ENCODE measurements around the gene DBET. TPM values are rescaled to one million over a fixed set of nuclear protein-coding genes. Genes with fewer than 3 reads are reported as not detected.
"Not testable (repeated sequence)": the region's sequence is repeated elsewhere in the genome, so short reads cannot be mapped to it uniquely, and the experiment has no call there.

The DBET gene
- total RNA-seq, 2 experiments from 2014 or later, result 0.05 TPM; not detected in 1

DNA sequence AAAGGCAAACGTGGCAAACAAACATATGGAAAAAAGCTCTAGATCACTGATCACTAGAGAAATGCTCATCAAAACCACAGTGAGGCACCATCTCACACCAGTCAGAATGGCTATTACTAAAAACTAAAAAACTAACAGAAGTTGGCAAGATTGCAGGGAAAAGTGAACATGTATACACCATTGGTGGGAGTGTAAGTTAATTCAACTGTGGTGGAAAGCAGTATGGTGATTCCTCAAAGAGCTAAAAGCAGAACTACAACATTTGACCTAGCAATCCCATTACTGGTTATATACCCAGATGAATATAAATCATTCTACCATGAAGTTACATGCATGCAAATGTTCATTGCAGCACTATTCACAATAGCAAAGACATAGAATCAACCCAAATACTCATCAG, 29.7 kb downstream of the DBET start:
- intact Hi-C loops (cut with micrococcal nuclease); H3K4me1 Mint-ChIP-seq (ENCODE audit: low read depth); DNase-seq; H3K27ac Mint-ChIP-seq; H3K9me3 Mint-ChIP-seq; H3K4me3 Mint-ChIP-seq; H3K27me3 Mint-ChIP-seq (ENCODE audit: low read depth); H3K36me3 Mint-ChIP-seq (ENCODE audit: low read depth); CTCF ChIA-PET: not testable (repeated sequence)

DNA sequence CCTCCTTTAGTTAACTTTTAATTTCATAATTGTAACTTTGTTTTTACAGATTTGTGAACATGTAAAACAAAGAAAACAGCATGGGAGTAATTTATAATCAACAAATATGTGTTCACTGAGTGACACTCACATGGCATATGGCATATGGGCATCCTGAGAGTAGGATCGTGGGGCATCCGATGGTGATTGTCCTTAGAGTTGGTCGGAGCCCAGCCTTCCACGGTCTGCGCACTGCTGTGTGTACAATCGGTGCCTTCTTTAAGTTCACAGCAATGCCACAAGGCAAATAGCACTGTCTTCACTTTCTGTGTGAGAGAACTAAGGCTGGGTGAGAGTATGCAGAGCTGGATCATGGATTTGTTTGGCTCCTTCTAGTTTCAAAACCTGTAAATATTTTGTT, 31.0 kb downstream of the DBET start:
- H3K4me3 Mint-ChIP-seq; H3K36me3 Mint-ChIP-seq (ENCODE audit: low read depth); DNase-seq; CTCF ChIA-PET; H3K27me3 Mint-ChIP-seq (ENCODE audit: low read depth); H3K27ac Mint-ChIP-seq; H3K4me1 Mint-ChIP-seq (ENCODE audit: low read depth); H3K9me3 Mint-ChIP-seq; intact Hi-C loops (cut with micrococcal nuclease): not testable (repeated sequence)

DNA sequence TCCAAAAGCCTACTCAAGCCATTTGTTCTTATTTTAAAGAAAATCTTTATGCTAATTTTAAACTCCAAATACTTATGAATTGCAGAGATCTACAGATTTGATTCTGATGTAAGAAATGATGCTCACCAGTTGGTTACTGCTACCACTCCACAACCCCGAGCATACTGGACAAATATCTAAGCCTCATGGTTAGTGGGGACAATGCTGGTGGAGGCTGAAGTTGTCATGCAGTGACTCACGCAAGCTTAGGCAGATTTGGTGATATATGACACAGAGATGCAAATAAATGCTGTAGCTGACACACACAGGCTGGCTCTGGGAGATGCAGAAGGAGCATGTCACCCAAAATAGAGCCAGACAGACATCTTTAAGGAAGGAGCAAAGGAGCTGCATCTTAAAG, 35.3 kb downstream of the DBET start:
- H3K4me3 Mint-ChIP-seq; DNase-seq; H3K27me3 Mint-ChIP-seq (ENCODE audit: low read depth); intact Hi-C loops (cut with micrococcal nuclease); H3K4me1 Mint-ChIP-seq (ENCODE audit: low read depth); H3K36me3 Mint-ChIP-seq (ENCODE audit: low read depth); CTCF ChIA-PET; H3K27ac Mint-ChIP-seq; H3K9me3 Mint-ChIP-seq: not testable (repeated sequence)

DNA sequence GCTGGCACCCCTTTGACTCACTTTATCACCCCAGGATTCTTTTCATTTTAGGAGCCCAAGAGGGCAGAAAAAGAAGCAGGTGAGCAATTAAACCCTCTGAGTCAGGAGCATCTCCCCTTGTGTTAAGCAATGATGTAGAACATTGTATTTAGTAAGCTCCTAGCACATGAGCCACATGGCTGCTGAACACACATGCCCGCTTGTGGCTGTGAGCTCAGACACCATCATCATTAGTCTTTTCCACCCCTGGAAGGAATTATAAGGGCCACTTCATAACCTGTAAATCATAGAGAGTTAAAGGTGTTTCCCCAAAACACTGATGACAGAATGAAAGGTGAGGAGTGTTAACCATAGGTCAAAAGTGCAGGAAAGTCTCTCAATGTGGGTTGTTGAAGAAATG, 37.2 kb downstream of the DBET start:
- H3K36me3 Mint-ChIP-seq (ENCODE audit: low read depth); H3K4me1 Mint-ChIP-seq (ENCODE audit: low read depth); DNase-seq; H3K27me3 Mint-ChIP-seq (ENCODE audit: low read depth); H3K4me3 Mint-ChIP-seq; intact Hi-C loops (cut with micrococcal nuclease); H3K9me3 Mint-ChIP-seq; CTCF ChIA-PET; H3K27ac Mint-ChIP-seq: not testable (repeated sequence)

DNA sequence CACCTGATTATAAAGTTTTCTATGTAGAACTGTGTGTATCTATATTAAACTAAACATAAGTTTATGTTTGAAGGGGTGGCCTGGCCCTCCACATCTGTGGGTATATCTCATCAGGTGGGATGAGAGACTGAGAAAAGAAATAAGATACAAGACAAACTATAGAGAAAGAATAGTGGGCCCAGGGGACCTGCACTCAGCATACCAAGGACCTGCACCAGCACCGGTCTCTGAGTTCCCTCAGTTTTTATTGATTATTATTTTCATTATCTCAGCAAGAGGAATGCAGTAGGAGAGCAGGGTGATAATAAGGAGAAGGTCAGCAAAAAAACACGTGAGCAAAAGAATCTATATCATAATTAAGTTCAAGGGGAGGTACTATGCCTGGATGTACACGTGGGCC, 41.9 kb downstream of the DBET start:
- H3K4me1 Mint-ChIP-seq (ENCODE audit: low read depth); H3K27me3 Mint-ChIP-seq (ENCODE audit: low read depth); H3K36me3 Mint-ChIP-seq (ENCODE audit: low read depth); H3K4me3 Mint-ChIP-seq; CTCF ChIA-PET; H3K27ac Mint-ChIP-seq; DNase-seq; intact Hi-C loops (cut with micrococcal nuclease); H3K9me3 Mint-ChIP-seq: not testable (repeated sequence)

DNA sequence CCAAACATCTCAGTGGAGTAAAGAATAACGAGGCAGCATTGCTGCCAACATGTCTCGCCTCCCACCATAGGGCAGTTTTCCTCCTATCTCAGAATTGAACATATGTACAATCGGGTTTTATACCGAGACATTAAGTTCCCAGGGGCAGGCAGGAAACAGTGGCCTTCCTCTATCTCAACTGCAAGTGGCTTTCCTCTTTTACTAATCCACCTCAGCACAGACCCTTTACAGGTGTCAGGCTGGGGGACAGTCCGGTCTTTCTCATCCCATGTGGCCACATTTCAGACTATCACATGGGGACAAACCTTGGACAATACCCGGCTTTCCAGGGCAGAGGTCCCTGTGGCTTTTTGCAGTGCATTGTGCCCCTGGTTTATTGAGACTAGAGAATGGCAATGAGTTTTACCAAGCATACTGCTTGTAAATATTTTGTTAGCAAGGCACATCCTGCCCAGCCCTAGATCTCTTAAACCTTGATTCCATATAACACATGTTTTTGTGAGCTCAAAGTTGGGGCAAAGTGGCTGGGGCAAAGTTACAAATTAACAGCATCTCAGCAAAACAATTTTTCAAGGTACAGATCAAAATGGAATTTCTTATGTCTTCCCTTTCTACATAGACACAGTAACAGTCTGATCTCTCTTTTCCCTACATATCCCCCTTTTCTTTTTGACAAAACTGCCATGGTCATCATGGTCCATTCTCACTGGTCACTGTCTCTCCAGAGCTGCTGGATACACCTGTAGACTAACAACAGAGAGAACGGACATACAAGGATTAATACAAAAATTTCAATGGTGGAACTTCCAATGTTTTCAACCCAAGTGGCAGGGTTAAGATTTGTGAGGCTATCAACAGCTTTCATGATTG, 42.5 kb downstream of the DBET start:
- H3K4me1 Mint-ChIP-seq (ENCODE audit: low read depth); H3K4me3 Mint-ChIP-seq; H3K27me3 Mint-ChIP-seq (ENCODE audit: low read depth); H3K9me3 Mint-ChIP-seq; DNase-seq; H3K27ac Mint-ChIP-seq; H3K36me3 Mint-ChIP-seq (ENCODE audit: low read depth); intact Hi-C loops (cut with micrococcal nuclease): not testable (repeated sequence)
- CTCF ChIA-PET, result interaction anchor here (0.7 kb wide), 1 partner anchor 14 kb away, joined by 3 read pairs; no protein-coding TSS in a partner anchor

DNA sequence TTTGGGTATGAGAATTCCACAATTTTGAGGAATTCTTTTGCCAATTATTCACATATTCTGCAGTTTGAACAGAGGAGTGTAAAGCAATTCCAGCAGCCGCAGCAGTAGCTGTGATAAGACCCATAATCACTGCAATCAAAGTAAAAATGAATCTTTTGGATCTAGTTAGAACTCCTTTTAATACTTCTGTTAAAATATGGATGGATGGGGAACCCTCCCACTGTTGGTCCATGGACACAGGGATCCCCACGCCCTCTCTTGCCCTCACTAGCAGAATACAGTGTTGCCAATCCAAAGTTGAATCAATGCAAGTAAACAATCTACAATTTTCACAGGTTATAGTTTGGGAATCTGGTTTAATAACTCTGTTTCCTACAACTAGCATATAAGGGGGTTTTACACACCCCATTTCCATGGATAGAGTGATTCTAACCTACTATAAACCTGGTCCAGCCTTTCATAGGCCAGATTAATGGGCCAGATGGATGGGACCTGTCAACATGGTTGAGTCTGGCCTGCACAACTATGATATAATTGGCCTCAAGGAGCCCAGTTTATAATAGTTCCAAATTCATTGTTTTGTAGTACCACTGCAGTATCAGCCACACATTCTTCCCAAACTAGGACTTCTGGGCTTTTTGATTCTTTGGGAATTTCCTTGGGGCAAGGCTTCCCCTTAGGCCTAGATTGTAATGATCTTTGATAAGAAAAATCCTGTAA, 43.6 kb downstream of the DBET start:
- H3K4me3 Mint-ChIP-seq; intact Hi-C loops (cut with micrococcal nuclease); H3K9me3 Mint-ChIP-seq; H3K36me3 Mint-ChIP-seq (ENCODE audit: low read depth); DNase-seq; H3K27ac Mint-ChIP-seq; H3K4me1 Mint-ChIP-seq (ENCODE audit: low read depth); H3K27me3 Mint-ChIP-seq (ENCODE audit: low read depth): not testable (repeated sequence)
- CTCF ChIA-PET, result interaction anchor here (0.7 to 0.9 kb wide), 2 partner anchors 12 to 13 kb away, joined by 3 read pairs; no protein-coding TSS in a partner anchor

DNA sequence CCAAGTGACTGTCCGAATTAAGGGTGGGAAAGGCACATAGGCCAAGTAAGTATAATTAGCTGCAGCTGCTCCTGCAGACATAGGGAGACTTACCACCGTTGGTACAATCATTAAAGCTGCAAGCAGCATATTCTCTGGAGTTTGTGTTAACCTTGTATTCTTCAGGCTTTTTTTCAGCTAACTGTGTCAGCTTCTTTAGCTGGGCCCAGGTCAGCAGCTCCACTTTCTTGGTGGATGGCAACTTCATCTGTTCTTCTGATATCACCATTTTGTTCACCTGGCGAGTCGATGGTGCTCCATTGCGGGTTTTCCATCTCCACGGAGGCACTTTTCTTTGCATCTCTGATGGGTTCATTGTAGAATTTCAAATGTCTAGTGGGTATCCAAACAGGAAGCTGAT, 44.5 kb downstream of the DBET start:
- H3K9me3 Mint-ChIP-seq; H3K27ac Mint-ChIP-seq; H3K4me3 Mint-ChIP-seq; H3K27me3 Mint-ChIP-seq (ENCODE audit: low read depth); intact Hi-C loops (cut with micrococcal nuclease); H3K4me1 Mint-ChIP-seq (ENCODE audit: low read depth); H3K36me3 Mint-ChIP-seq (ENCODE audit: low read depth); DNase-seq: not testable (repeated sequence)
- CTCF ChIA-PET, result interaction anchor here (0.9 kb wide), 1 partner anchor 11 kb away, joined by 3 read pairs; no protein-coding TSS in a partner anchor

DNA sequence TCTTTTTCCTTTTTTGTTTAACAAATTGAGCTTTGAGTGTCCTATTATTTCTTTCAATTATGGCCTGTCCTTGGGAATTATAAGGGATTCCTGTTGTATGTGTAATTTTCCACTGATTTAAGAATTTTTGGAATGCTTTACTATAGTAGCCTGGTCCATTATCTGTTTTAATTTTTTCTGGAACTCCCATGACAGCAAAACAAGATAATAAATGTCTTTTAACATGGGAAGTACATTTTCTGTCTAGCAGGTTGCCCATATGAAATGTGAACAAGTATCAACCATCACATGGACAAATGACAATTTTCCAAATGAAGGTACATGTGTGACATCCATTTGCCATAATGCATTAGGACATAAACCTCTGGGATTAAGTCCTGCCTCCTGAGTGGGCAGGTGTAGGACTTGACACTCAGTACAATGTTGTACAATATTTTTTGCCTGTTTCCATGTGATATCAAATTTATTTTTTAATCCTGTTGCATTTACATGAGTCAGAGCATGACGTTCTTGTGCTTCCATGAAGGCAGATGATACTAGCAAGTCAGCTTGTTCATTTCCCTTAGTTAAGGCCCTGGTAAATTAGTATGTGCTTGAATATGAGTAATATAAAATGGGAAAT, 45.2 kb downstream of the DBET start:
- H3K4me1 Mint-ChIP-seq (ENCODE audit: low read depth); H3K4me3 Mint-ChIP-seq; H3K36me3 Mint-ChIP-seq (ENCODE audit: low read depth); H3K27me3 Mint-ChIP-seq (ENCODE audit: low read depth); H3K9me3 Mint-ChIP-seq; CTCF ChIA-PET; intact Hi-C loops (cut with micrococcal nuclease); DNase-seq; H3K27ac Mint-ChIP-seq: not testable (repeated sequence)

DNA sequence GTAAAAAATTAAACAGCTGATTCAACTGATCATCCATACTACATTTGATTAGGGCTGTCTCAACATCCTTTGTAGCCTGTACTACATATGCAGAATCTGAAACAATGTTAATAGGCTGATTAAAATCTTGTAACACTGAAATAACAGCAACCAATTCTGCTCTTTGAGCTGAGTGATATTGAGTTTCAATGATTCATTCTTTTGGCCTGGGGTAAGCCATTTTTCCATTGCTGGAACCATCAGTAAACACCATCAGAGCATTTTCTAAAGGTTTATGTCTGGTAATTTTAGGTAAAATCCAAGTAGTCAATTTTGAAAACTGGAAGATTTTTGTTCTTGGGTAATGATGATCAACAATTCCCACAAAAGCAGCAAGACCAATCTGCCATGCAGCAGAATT, 45.7 kb downstream of the DBET start:
- H3K27ac Mint-ChIP-seq; DNase-seq; H3K4me3 Mint-ChIP-seq; H3K9me3 Mint-ChIP-seq; intact Hi-C loops (cut with micrococcal nuclease); CTCF ChIA-PET; H3K36me3 Mint-ChIP-seq (ENCODE audit: low read depth); H3K4me1 Mint-ChIP-seq (ENCODE audit: low read depth); H3K27me3 Mint-ChIP-seq (ENCODE audit: low read depth): not testable (repeated sequence)

DNA sequence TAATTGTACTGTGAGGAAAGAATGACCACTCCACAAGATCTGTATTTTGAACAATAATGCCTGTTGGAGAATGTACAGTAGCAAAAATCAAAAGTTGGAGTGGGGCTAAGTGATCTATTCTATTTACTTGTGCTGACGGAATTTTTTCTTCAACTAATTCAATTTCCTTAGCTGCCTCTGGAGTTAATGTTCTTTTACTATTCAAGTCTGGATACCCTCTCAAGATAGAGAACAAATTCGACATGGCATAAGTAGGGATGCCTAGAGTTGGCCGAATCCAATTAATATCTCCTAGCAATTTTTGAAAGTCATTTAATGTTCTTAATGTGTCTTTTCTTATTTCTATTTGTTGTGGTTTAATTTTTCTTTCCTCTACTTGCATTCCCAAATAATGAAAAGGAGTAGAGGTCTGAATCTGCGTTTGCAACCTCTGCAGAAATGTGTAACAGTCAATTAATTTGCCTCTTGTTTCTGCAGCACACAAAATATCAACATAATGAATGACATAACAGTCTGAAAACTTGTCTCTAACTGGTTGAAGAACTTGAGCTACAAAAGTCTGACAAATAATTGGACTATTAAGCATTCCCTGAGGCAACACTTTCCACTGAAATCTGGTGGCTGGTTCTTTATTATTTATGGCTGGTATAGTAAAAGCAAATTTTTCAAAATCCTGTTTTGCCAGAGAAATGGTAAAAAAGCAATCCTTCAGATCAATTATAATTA, 46.4 kb downstream of the DBET start:
- intact Hi-C loops (cut with micrococcal nuclease); H3K27me3 Mint-ChIP-seq (ENCODE audit: low read depth); H3K4me3 Mint-ChIP-seq; H3K27ac Mint-ChIP-seq; CTCF ChIA-PET; H3K9me3 Mint-ChIP-seq; H3K36me3 Mint-ChIP-seq (ENCODE audit: low read depth); H3K4me1 Mint-ChIP-seq (ENCODE audit: low read depth); DNase-seq: not testable (repeated sequence)

DNA sequence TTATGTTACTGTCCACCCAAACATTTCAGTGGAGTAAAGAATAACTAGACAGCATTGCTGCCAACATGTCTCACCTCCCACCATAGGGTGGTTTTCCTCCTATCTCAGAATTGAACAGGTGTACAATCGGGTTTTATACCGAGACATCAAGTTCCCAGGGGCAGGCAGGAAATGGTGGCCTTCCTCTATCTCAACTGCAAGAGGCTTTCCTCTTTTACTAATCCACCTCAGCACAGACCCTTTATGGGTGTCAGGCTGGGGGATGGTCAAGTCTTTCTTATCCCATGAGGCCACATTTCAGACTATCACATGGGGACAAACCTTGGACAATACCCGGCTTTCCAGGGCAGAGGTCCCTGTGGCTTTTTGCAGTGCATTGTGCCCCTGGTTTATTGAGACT, 48.6 kb downstream of the DBET start:
- H3K9me3 Mint-ChIP-seq; DNase-seq; H3K4me3 Mint-ChIP-seq; intact Hi-C loops (cut with micrococcal nuclease); H3K27ac Mint-ChIP-seq; CTCF ChIA-PET; H3K36me3 Mint-ChIP-seq (ENCODE audit: low read depth); H3K4me1 Mint-ChIP-seq (ENCODE audit: low read depth); H3K27me3 Mint-ChIP-seq (ENCODE audit: low read depth): not testable (repeated sequence)
